GM12878 (cell line): ENCODE measurements around the gene TMC7. TPM values are rescaled to one million over a fixed set of nuclear protein-coding genes. Genes with fewer than 3 reads are reported as not detected.

Source experiments
- ATAC-seq: fragments of 200-7000 bp; cut with Tn5 transposase; 3 replicates; pipeline ENCODE4 v1.9.1; 2020; ENCODE audit warnings: mild to moderate bottlenecking, moderate library complexity
- BruUV-seq: library from RNA; stranded (reverse); fragments of 400-500 nt; replicated peaks from 2 replicates; lab custom pipeline; 2021; lab: Mats Ljungman, UMichigan
- CTCF ChIA-PET: fragments of 300-600 bp; sonication (Branson Sonifier 250); formaldehyde crosslinking; extraction: SDS; loops from one replicate; lab custom pipeline; 2021; ENCODE audit warnings: inconsistent platforms; lab: Yijun Ruan, JAX
- POLR2A ChIA-PET: fragments of 350-600 bp; formaldehyde crosslinking; extraction: SDS; loops from one replicate; lab custom pipeline; 2021; ENCODE audit warnings: inconsistent platforms; lab: Charles Lee
- RAD21 ChIA-PET: fragments of 300-600 bp; sonication (Branson Sonifier 250); formaldehyde crosslinking; loops from one replicate; lab custom pipeline; 2023; ENCODE audit warnings: antibody characterized with exemption; ENCODE audit not compliant: unreplicated experiment; lab: Charles Lee
- SMC1A ChIA-PET: fragments of 300-600 bp; sonication (Branson Sonifier 250); formaldehyde crosslinking; loops from one replicate; lab custom pipeline; 2023; ENCODE audit not compliant: unreplicated experiment, uncharacterized antibody; lab: Charles Lee
- DNase-seq: peaks from one replicate; pipeline ENCODE4 v3.0.0-alpha.2; 2011; ENCODE audit warnings: low read depth, low spot score
- FAIRE-seq: peaks from 3 replicates; lab custom pipeline; 2011; peaks lifted over from hg19 to GRCh38; lab: Jason Lieb, UNC
- H2AFZ ChIP-seq: 2 replicates; pipeline ENCODE4 v1.6.0; 2011; ENCODE audit warnings: low read depth, low read length, control low read depth; ENCODE audit not compliant: control insufficient read depth
- H3K27ac ChIP-seq: 2 replicates; pipeline ENCODE4 v1.5.1; 2011; ENCODE audit warnings: control low read depth; ENCODE audit not compliant: control insufficient read depth, insufficient read depth
- H3K27me3 ChIP-seq, 2 experiments: replicated peaks in 1 of 2; 2 replicates each; pipeline versions ENCODE4 v1.6.0 to v1.6.1; 2011; ENCODE audit warnings: low read length in 1 of 2; ENCODE audit not compliant: control insufficient read depth in 2 of 2, insufficient read depth in 2 of 2
- H3K36me3 ChIP-seq, 2 experiments: 2 replicates each; pipeline ENCODE4 v1.5.1; 2011; ENCODE audit warnings: low read length in 1 of 2; ENCODE audit not compliant: control insufficient read depth in 2 of 2, insufficient read depth in 2 of 2
- H3K4me1 ChIP-seq: 2 replicates; pipeline ENCODE4 v1.6.1; 2011; ENCODE audit warnings: mild to moderate bottlenecking, low read length, moderate library complexity, mixed read lengths; ENCODE audit not compliant: control insufficient read depth, insufficient read depth
- H3K4me2 ChIP-seq: 2 replicates; pipeline ENCODE4 v1.6.0; 2011; ENCODE audit warnings: control low read depth; ENCODE audit not compliant: control insufficient read depth, insufficient read depth
- H3K4me3 ChIP-seq: fragments of 200-600 bp; sonication (generic); 2 replicates; pipeline ENCODE4 v1.5.1; 2016
- H3K79me2 ChIP-seq: 2 replicates; pipeline ENCODE4 v1.6.0; 2011; ENCODE audit warnings: low read length; ENCODE audit not compliant: control insufficient read depth, insufficient read depth
- H3K9ac ChIP-seq: 2 replicates; pipeline ENCODE4 v1.8.0; 2011; ENCODE audit warnings: low read length, control low read depth, mixed read lengths; ENCODE audit not compliant: control insufficient read depth, insufficient read depth
- H3K9me3 ChIP-seq: replicated peaks from 3 replicates; pipeline ENCODE4 v1.5.1; 2011; ENCODE audit warnings: mild to moderate bottlenecking, low read length; ENCODE audit not compliant: control insufficient read depth, insufficient read depth
- H4K20me1 ChIP-seq: 2 replicates; pipeline ENCODE4 v1.6.0; 2011; ENCODE audit not compliant: control insufficient read depth, insufficient read depth
- CREB1 ChIP-seq: IDR thresholded peaks from 2 replicates; pipeline ENCODE4 v1.6.1; 2012; ENCODE audit warnings: low read depth, mild to moderate bottlenecking, inconsistent platforms
- MTA2 ChIP-seq: fragments of 450-650 bp; IDR thresholded peaks from 2 replicates; pipeline ENCODE4 v1.6.1; 2016; ENCODE audit warnings: low read depth, mild to moderate bottlenecking, moderate library complexity
- RCOR1 ChIP-seq: conservative IDR thresholded peaks from 2 replicates; pipeline ENCODE4 v1.6.1; 2012; ENCODE audit warnings: low read depth, low read length, improper control_type of control experiment
- RUNX3 ChIP-seq: IDR thresholded peaks from 2 replicates; pipeline ENCODE4 v1.6.1; 2012; ENCODE audit warnings: low read length, inconsistent platforms
- SPI1 ChIP-seq: IDR thresholded peaks from 2 replicates; pipeline ENCODE4 v1.6.1; 2011; ENCODE audit warnings: low read depth, mild to moderate bottlenecking, low read length, moderate library complexity, borderline replicate concordance; ENCODE audit not compliant: insufficient read depth
- ZNF384 ChIP-seq: IDR thresholded peaks from 2 replicates; pipeline ENCODE4 v1.6.1; 2012; ENCODE audit warnings: low read depth, mild to moderate bottlenecking, low read length, improper control_type of control experiment, borderline replicate concordance
- ZZZ3 ChIP-seq: IDR thresholded peaks from 2 replicates; pipeline ENCODE4 v1.6.1; 2011; ENCODE audit warnings: low read depth; ENCODE audit not compliant: control insufficient read depth, insufficient read length
- WGBS: methylation state at CpG from one replicate; pipeline ENCODE4 v1.1.6; 2016; ENCODE audit warnings: low lambda C conversion rate; ENCODE audit not compliant: insufficient replicate concordance, insufficient coverage; ENCODE audit errors: missing lambda C conversion rate; 5-methylcytosine and 5-hydroxymethylcytosine counted together
- in situ Hi-C: fragments of 300-500 bp; cut with MboI; formaldehyde crosslinking; loops from 9 replicates; pipeline ENCODE4 v1.14.3; 2018; ENCODE audit warnings: mixed read lengths
- intact Hi-C: fragments of 100-400 bp; cut with micrococcal nuclease; formaldehyde crosslinking; loops from one replicate; pipeline ENCODE4 v1.14.2; 2022; ENCODE audit not compliant: unreplicated experiment
- polyA plus RNA-seq, 11 experiments: library from polyadenylated mRNA; depleted of rRNA in 4 of 11; unstranded in 6 of 11; stranded (reverse) in 5 of 11; fragments of >200 nt; fragmentation: Nextera tagmentation in 4 of 11; fragmentation: Illumina TruSeq in 1 of 11; extraction: Ambion mirVana in 4 of 11; extraction: Trizol in 1 of 11; gene quantifications; 1 replicate in 1 of 11; 2 replicates in 10 of 11; pipeline versions ENCODE4 v1.2.1 to v1.2.3, GENCODE V29; 2011 to 2016; ENCODE audit warnings: inconsistent platforms in 2 of 11, missing spikeins in 2 of 11, low read depth in 1 of 11
- total RNA-seq, 4 experiments: library from RNA; depleted of rRNA in 3 of 4; stranded (reverse); fragments of >200 nt in 3 of 4; fragmentation: Illumina TruSeq in 1 of 4; extraction: Trizol in 1 of 4; gene quantifications; 2 replicates each; pipeline versions ENCODE4 v1.2.1 to v1.2.3, GENCODE V29; 2013 to 2021
- TF ChIP-seq, protein P1 (sequence below): fragments of 450-650 bp; IDR thresholded peaks from 2 replicates; pipeline ENCODE4 v1.6.1; 2016; ENCODE audit warnings: mild to moderate bottlenecking
- TF ChIP-seq, protein P2 (sequence below): fragments of 150-350 bp; IDR thresholded peaks from 2 replicates; pipeline ENCODE4 v1.6.1; 2016; ENCODE audit warnings: low read depth, low read length
- TF ChIP-seq, protein P3 (sequence below), 3 experiments: IDR thresholded peaks in 2 of 3; conservative IDR thresholded peaks in 1 of 3; 2 replicates each; pipeline ENCODE4 v1.5.1; 2011; ENCODE audit warnings: low read depth in 3 of 3, low read length in 3 of 3, mild to moderate bottlenecking in 3 of 3, control low read depth in 2 of 3, moderate library complexity in 2 of 3, inconsistent platforms in 1 of 3, mixed read lengths in 1 of 3; ENCODE audit not compliant: control insufficient read depth in 2 of 3, insufficient read depth in 1 of 3; ENCODE audit errors: extremely low read depth in 1 of 3
- TF ChIP-seq, protein P4 (sequence below): IDR thresholded peaks from 2 replicates; pipeline ENCODE4 v1.6.1; 2012; ENCODE audit warnings: low read depth, low read length, improper control_type of control experiment

TMC7 gene
- total and polyA plus RNA-seq, 10 of the 15 experiments (the other 5 are each of a cell fraction or from before 2014, with no cell fraction given) = 0.15 TPM; not detected in 9

DNA sequence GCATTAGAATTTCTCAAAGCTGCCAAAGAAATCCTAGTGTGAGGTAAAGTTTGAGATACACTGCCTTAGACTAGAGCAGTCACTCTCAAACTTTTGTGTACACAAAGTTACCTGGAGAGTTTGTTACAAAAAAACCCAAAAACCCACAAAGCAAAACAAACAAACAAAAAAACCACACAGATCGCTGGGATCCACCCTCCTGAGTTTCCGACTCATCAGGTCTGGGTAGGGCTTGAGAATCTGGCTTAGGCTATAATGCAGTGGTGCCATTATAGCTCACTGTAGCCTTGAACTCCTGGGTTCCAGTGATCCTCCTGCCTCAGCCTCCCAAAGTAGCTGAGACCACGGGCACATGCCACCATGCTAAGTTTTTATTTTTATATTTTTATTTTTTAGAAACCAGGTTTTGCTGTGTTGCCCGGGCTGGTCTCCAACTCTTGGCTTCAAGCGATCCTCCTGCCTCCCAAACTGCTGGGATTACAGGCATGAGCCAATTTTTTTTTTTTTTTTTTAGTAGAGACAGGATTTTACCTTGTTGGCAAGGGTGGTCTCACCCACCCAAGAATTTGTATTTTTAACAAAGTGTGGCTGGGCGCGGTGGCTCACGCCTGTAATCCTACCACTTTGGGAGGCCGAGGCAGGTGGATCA, 35.2 kb upstream of the TMC7 start (continued):
- TF ChIP-seq, protein P1, sequence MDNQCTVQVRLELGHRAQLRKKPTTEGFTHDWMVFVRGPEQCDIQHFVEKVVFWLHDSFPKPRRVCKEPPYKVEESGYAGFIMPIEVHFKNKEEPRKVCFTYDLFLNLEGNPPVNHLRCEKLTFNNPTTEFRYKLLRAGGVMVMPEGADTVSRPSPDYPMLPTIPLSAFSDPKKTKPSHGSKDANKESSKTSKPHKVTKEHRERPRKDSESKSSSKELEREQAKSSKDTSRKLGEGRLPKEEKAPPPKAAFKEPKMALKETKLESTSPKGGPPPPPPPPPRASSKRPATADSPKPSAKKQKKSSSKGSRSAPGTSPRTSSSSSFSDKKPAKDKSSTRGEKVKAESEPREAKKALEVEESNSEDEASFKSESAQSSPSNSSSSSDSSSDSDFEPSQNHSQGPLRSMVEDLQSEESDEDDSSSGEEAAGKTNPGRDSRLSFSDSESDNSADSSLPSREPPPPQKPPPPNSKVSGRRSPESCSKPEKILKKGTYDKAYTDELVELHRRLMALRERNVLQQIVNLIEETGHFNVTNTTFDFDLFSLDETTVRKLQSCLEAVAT = no peak
- TF ChIP-seq ZNF384 = no peak
- TF ChIP-seq CREB1 = no peak

DNA sequence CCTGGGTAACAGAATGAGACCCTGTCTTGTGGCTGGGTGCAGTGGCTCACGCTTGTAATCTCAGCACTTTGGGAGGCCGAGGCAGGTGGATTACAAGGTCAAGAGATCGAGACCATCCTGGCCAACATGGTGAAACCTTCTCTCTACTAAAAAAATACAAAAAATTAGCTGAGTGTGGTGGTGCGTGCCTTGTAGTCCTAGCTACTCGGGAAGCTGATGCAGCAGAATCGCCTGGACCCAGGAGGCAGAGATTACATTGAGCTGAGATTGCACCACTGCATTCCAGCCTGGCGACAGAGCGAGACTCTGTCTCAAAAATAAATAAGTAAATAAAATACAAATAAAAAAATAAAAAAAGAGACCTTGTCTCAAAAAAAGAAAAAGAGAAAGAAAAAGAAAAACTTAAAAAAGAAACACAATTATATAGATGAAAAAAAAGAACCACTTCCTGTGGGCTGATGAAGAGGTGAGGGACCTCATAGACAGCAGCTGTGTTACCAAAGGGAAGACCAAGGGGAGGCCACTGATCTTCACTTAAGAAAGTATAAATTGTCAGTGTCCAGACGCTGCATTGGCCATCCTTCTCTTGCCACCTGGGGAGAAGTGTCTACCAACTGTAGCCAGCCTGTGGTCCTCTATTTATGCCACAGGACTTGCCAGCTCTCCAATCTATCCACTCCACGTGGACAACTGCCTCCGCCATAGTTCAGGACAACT, 33.1 kb upstream of the TMC7 start:
- Histone ChIP-seq H3K9me3 (no peaks in the 10 kb centered on the region), H3K27ac (no peak overlapping the region), H3K36me3 (no peaks in the 10 kb centered on the region), H3K4me1 (peaks cover 8% of the 10 kb centered on the region), H2AFZ (no peak overlapping the region; the same call in 1 of the 2 replicates), H3K27me3 (no peaks in the 10 kb centered on the region), H3K79me2 (no peaks in the 10 kb centered on the region), H3K4me2 (no peak overlapping the region), H3K9ac (no peak overlapping the region), H3K4me3 (no peak overlapping the region), H4K20me1 (no peaks in the 10 kb centered on the region)
- 78% methylated on average over 11 of the region's 11 CpGs for WGBS
- SMC1A ChIA-PET = interaction anchor here (0.9 kb wide), 1 partner anchor 15 kb away, joined by 3 read pairs; no protein-coding TSS in a partner anchor
- POLR2A ChIA-PET = no interaction called here
- no peak for ATAC-seq
- in situ Hi-C loops = no loop called here
- DNase-seq = no peak
- CTCF ChIA-PET = no interaction called here
- RAD21 ChIA-PET = no interaction called here
- intact Hi-C loops = no loop called here
- no TSS peak for BruUV-seq
- FAIRE-seq = no peak
- no peak for TF ChIP-seq RUNX3
- TF ChIP-seq ZZZ3 = no peak
- no peak for TF ChIP-seq CREB1
- TF ChIP-seq, protein P2, sequence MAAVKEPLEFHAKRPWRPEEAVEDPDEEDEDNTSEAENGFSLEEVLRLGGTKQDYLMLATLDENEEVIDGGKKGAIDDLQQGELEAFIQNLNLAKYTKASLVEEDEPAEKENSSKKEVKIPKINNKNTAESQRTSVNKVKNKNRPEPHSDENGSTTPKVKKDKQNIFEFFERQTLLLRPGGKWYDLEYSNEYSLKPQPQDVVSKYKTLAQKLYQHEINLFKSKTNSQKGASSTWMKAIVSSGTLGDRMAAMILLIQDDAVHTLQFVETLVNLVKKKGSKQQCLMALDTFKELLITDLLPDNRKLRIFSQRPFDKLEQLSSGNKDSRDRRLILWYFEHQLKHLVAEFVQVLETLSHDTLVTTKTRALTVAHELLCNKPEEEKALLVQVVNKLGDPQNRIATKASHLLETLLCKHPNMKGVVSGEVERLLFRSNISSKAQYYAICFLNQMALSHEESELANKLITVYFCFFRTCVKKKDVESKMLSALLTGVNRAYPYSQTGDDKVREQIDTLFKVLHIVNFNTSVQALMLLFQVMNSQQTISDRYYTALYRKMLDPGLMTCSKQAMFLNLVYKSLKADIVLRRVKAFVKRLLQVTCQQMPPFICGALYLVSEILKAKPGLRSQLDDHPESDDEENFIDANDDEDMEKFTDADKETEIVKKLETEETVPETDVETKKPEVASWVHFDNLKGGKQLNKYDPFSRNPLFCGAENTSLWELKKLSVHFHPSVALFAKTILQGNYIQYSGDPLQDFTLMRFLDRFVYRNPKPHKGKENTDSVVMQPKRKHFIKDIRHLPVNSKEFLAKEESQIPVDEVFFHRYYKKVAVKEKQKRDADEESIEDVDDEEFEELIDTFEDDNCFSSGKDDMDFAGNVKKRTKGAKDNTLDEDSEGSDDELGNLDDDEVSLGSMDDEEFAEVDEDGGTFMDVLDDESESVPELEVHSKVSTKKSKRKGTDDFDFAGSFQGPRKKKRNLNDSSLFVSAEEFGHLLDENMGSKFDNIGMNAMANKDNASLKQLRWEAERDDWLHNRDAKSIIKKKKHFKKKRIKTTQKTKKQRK = no peak
- TF ChIP-seq RCOR1 = no peak
- TF ChIP-seq, protein P3, sequence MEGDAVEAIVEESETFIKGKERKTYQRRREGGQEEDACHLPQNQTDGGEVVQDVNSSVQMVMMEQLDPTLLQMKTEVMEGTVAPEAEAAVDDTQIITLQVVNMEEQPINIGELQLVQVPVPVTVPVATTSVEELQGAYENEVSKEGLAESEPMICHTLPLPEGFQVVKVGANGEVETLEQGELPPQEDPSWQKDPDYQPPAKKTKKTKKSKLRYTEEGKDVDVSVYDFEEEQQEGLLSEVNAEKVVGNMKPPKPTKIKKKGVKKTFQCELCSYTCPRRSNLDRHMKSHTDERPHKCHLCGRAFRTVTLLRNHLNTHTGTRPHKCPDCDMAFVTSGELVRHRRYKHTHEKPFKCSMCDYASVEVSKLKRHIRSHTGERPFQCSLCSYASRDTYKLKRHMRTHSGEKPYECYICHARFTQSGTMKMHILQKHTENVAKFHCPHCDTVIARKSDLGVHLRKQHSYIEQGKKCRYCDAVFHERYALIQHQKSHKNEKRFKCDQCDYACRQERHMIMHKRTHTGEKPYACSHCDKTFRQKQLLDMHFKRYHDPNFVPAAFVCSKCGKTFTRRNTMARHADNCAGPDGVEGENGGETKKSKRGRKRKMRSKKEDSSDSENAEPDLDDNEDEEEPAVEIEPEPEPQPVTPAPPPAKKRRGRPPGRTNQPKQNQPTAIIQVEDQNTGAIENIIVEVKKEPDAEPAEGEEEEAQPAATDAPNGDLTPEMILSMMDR (IDR thresholded peaks at IDR 0.05 in 2 of 3, conservative IDR thresholded peaks at IDR 0.05 in 1 of 3; ENCODE audit: control insufficient read depth in 2 of 3, extremely low read depth in 1 of 3, insufficient read depth in 1 of 3, low read depth in 3 of 3, low read length in 3 of 3) = no peak
- no peak for TF ChIP-seq SPI1
- TF ChIP-seq MTA2 = no peak
- TF ChIP-seq, protein P4, sequence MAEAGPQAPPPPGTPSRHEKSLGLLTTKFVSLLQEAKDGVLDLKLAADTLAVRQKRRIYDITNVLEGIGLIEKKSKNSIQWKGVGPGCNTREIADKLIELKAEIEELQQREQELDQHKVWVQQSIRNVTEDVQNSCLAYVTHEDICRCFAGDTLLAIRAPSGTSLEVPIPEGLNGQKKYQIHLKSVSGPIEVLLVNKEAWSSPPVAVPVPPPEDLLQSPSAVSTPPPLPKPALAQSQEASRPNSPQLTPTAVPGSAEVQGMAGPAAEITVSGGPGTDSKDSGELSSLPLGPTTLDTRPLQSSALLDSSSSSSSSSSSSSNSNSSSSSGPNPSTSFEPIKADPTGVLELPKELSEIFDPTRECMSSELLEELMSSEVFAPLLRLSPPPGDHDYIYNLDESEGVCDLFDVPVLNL = no peak
